CD4-positive, alpha-beta T cell (primary cell): ENCODE measurements around the gene GDNF. TPM values are rescaled to one million over a fixed set of nuclear protein-coding genes. Genes with fewer than 3 reads are reported as not detected.

Experiments
- ATAC-seq: fragments of 200-7000 bp; cut with Tn5 transposase; one replicate; pipeline ENCODE4 v1.10.0; 2022; ENCODE audit warnings: mild to moderate bottlenecking; ENCODE audit not compliant: poor library complexity
- CTCF ChIA-PET: fragments of 350-600 bp; sonication (Branson Sonifier 250); formaldehyde crosslinking; loops from one replicate; lab custom pipeline; 2021; ENCODE audit warnings: antibody characterized with exemption, inconsistent platforms; lab: Charles Lee
- POLR2A ChIA-PET: fragments of 350-600 bp; sonication (Branson Sonifier 250); formaldehyde crosslinking; loops from one replicate; lab custom pipeline; 2021; ENCODE audit warnings: antibody characterized with exemption, inconsistent platforms; lab: Charles Lee
- DNase-seq, 14 experiments: peaks; one replicate each; pipeline ENCODE4 v3.0.0-alpha.2; 2013 to 2020; ENCODE audit warnings: mixed read lengths in 2 of 14
- H3K27ac ChIP-seq, 2 donors: one replicate each; pipeline versions ENCODE4 v1.5.1 to v1.7.0; 2013; ENCODE audit warnings: low read length in 2 of 2, low read depth in 1 of 2, mild to moderate bottlenecking in 1 of 2
- H3K27me3 ChIP-seq, 2 experiments: 1 replicate in 1 of 2; 2 replicates in 1 of 2; pipeline versions ENCODE4 v1.6.1 to v1.7.0; 2013; ENCODE audit warnings: low read length in 2 of 2, control low read depth in 1 of 2, mild to moderate bottlenecking in 1 of 2, moderate library complexity in 1 of 2; ENCODE audit not compliant: insufficient read depth in 2 of 2, control insufficient read depth in 1 of 2
- H3K36me3 ChIP-seq: one replicate; pipeline ENCODE4 v1.6.1; 2013; ENCODE audit warnings: low read length, control low read depth; ENCODE audit not compliant: insufficient read depth
- H3K4me1 ChIP-seq: one replicate; pipeline ENCODE4 v1.6.1; 2013; ENCODE audit warnings: low read length, control low read depth; ENCODE audit not compliant: insufficient read depth
- H3K4me3 ChIP-seq: one replicate; pipeline ENCODE4 v1.5.1; 2013; ENCODE audit warnings: mild to moderate bottlenecking, low read length, moderate library complexity
- H3K9me3 ChIP-seq, 2 experiments: 1 replicate in 1 of 2; 2 replicates in 1 of 2; pipeline versions ENCODE4 v1.6.1 to v1.7.0; 2013; ENCODE audit warnings: low read length in 2 of 2, mild to moderate bottlenecking in 2 of 2, control low read depth in 1 of 2, moderate library complexity in 1 of 2; ENCODE audit not compliant: control insufficient read depth in 1 of 2, insufficient read depth in 1 of 2
- H3K27ac Mint-ChIP-seq: one replicate; pipeline ENCODE4 v1.8.0; 2020; ENCODE audit warnings: mixed read lengths
- H3K27me3 Mint-ChIP-seq: one replicate; pipeline ENCODE4 v1.8.0; 2021; ENCODE audit warnings: mixed read lengths
- H3K36me3 Mint-ChIP-seq: one replicate; pipeline ENCODE4 v1.8.0; 2021; ENCODE audit warnings: low read depth, mixed read lengths
- H3K4me1 Mint-ChIP-seq: one replicate; pipeline ENCODE4 v1.8.0; 2021; ENCODE audit warnings: low read depth, mixed read lengths
- H3K4me3 Mint-ChIP-seq: one replicate; pipeline ENCODE4 v1.8.0; 2020; ENCODE audit warnings: mild to moderate bottlenecking, mixed read lengths
- H3K9me3 Mint-ChIP-seq: one replicate; pipeline ENCODE4 v1.8.0; 2020; ENCODE audit warnings: mixed read lengths
- intact Hi-C, 2 experiments: fragments of 100-400 bp; cut with DNase I in 1 of 2; cut with micrococcal nuclease in 1 of 2; formaldehyde crosslinking; loops; one replicate each; pipeline versions ENCODE4 v1.15.1 to v1.9.0; 2023 to 2025; cut with DNase I, micrococcal nuclease
- total RNA-seq, 174 experiments: library from RNA in 2 of 174; stranded (reverse) in 2 of 174; gene quantifications; one replicate each; pipeline ENCODE4 v1.2.3 and lab custom pipeline; 2021 to 2026
- TF ChIP-seq, protein P1 (sequence below): fragments of 200-600 bp; IDR thresholded peaks from one replicate; pipeline ENCODE4 v1.8.0; 2022; ENCODE audit warnings: antibody characterized with exemption, mild to moderate bottlenecking

The GDNF gene
- total RNA-seq, 2 experiments from 2014 or later: not detected

DNA sequence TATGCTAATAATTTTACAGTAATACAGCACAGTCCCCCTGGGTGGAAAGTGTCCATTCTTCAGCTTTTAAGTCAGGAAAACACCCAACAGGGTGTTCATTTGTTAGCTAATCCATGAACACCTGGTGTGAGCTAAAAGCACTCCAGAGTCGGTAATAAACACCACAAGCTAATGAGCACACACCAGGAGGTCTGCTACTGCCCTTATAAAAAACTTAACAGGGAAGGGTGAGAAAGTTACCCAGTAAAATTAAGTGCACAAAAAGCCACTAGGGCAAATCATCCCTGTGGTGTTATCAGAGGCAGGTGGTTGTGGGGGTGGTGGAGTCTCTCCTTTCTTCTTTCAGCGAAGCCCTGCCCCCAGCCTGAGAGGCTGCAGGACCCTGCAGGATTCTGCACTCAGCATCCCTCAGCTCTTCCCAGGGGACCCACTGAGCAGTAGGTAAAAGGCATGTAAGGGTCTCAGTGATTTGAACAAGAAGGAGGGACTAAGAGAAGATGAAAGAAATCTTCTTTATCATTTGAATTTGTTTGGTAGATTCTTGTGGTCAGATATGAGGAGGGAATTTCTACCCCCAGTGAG lies 14.4 kb downstream of the GDNF start:
- no peaks in the 10 kb centered on the region for H3K36me3 Mint-ChIP-seq
- ChIA-PET POLR2A (no interaction called here), CTCF (no interaction called here)
- DNase-seq: no peak
- intact Hi-C loops: no loop called here
- Histone ChIP-seq H3K9me3 (no peaks in the 10 kb centered on the region), H3K4me1 (no peaks in the 10 kb centered on the region), H3K4me3 (no peak overlapping the region), H3K27ac (no peak overlapping the region), H3K27me3 (peaks cover 3 to 11% of the 10 kb centered on the region in 2 experiments), H3K36me3 (no peaks in the 10 kb centered on the region)
- no peaks in the 10 kb centered on the region for H3K9me3 Mint-ChIP-seq
- H3K27ac Mint-ChIP-seq: no peak overlapping the region
- no peaks in the 10 kb centered on the region for H3K4me1 Mint-ChIP-seq
- ATAC-seq: no peak
- peaks cover 36% of the 10 kb centered on the region for H3K27me3 Mint-ChIP-seq
- H3K4me3 Mint-ChIP-seq: no peak overlapping the region
- TF ChIP-seq, protein P1, sequence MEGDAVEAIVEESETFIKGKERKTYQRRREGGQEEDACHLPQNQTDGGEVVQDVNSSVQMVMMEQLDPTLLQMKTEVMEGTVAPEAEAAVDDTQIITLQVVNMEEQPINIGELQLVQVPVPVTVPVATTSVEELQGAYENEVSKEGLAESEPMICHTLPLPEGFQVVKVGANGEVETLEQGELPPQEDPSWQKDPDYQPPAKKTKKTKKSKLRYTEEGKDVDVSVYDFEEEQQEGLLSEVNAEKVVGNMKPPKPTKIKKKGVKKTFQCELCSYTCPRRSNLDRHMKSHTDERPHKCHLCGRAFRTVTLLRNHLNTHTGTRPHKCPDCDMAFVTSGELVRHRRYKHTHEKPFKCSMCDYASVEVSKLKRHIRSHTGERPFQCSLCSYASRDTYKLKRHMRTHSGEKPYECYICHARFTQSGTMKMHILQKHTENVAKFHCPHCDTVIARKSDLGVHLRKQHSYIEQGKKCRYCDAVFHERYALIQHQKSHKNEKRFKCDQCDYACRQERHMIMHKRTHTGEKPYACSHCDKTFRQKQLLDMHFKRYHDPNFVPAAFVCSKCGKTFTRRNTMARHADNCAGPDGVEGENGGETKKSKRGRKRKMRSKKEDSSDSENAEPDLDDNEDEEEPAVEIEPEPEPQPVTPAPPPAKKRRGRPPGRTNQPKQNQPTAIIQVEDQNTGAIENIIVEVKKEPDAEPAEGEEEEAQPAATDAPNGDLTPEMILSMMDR: no peak

DNA sequence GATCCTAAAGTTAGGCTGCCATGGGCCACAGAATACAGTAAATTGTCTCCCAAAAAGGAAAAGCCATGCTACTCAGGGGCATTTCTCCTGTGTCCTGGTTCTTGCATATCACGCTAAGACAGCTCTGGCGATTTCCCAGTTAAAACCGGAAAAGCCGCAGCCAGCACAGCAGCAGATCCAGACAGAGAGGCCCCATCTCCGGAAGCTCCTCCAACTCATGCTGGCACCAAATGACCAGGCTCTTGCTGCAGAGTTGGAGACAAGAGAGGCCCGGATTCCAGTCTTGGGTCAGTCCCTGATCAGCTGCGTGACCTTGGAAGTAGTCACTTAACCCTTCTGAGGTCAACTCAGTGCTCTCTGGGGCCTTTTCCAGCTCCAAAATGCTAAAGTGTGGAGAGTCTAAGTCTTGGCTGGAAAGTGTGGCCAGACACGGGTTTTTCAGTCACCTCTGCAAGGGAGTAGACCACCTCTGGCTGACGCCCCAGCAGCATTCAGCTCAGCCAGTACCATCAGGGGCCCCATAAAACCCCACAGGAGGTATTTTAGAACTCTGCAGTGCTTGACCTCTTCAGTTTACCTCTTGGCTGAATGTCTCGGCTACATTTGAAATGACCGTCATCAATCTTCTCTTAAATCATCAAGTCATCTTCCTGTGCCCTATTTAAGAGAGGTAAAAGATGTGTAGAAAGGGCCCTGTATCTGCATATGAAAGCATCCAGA lies 16.2 kb downstream of the GDNF start:
- ATAC-seq (no peak), DNase-seq (no peak)
- no peaks in the 10 kb centered on the region for H3K9me3 Mint-ChIP-seq
- ChIA-PET CTCF (no interaction called here), POLR2A (no interaction called here)
- H3K27ac ChIP-seq: no peak overlapping the region
- H3K4me3 ChIP-seq: no peak overlapping the region
- TF ChIP-seq, protein P1: no peak
- no peaks in the 10 kb centered on the region for H3K36me3 ChIP-seq
- peaks cover 0 to 6% of the 10 kb centered on the region in 2 experiments for H3K27me3 ChIP-seq
- no peak overlapping the region for H3K27ac Mint-ChIP-seq
- H3K36me3 Mint-ChIP-seq: no peaks in the 10 kb centered on the region
- peaks cover 23% of the 10 kb centered on the region for H3K27me3 Mint-ChIP-seq
- H3K9me3 ChIP-seq: no peaks in the 10 kb centered on the region
- intact Hi-C loops: no loop called here
- H3K4me1 ChIP-seq: no peaks in the 10 kb centered on the region
- H3K4me3 Mint-ChIP-seq: no peak overlapping the region
- H3K4me1 Mint-ChIP-seq: no peaks in the 10 kb centered on the region

DNA sequence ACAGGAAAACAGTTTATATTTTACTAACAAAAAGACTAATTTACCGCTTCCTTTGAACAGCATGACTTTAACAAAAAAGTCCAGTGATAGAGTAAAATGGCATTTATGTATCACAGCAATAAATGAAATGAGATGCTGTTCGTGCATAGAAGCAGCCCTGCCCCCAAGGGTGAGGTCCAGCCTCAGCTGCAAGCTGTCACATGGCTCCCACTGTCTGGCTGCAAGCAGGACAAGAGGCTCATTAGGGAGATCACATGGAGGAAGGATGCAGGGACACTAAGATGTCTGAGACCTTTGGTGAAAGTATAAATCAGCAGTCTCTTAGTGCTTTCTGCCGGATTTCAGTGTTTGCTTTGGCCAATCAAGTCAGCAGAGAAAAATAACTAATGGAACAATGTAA lies 23.0 kb downstream of the GDNF start:
- Histone ChIP-seq H3K27ac (no peak overlapping the region), H3K9me3 (no peaks in the 10 kb centered on the region), H3K4me3 (no peak overlapping the region), H3K4me1 (no peaks in the 10 kb centered on the region), H3K36me3 (no peaks in the 10 kb centered on the region), H3K27me3 (peaks cover 0 to 2% of the 10 kb centered on the region in 2 experiments)
- Mint-ChIP-seq H3K9me3 (no peaks in the 10 kb centered on the region), H3K36me3 (no peaks in the 10 kb centered on the region), H3K4me1 (no peaks in the 10 kb centered on the region), H3K27ac (no peak overlapping the region), H3K27me3 (peaks cover 20% of the 10 kb centered on the region), H3K4me3 (no peak overlapping the region)
- ChIA-PET POLR2A (no interaction called here), CTCF (no interaction called here)
- TF ChIP-seq, protein P1: no peak
- ATAC-seq (no peak), DNase-seq (no peak)
- intact Hi-C loops: no loop called here
